PFSK-1 (cell line): ENCODE measurements around the gene RABGAP1L.

Source experiments
- FOXP2 ChIP-seq: optimal IDR thresholded peaks from 2 replicates; pipeline ENCODE3; 2011; ENCODE audit warnings: borderline replicate concordance, control low read depth, inconsistent platforms; ENCODE audit not compliant: insufficient read depth; ENCODE audit errors: extremely low read length, extremely low read depth
- POLR2AphosphoS5 ChIP-seq: IDR thresholded peaks from 2 replicates; pipeline ENCODE4 v1.6.1; 2012; ENCODE audit warnings: low read depth, mild to moderate bottlenecking, control low read depth, low read length, moderate library complexity
- REST ChIP-seq, 2 experiments: IDR thresholded peaks; 2 replicates each; pipeline versions ENCODE4 v1.6.1 to v1.8.0; 2011 to 2012; ENCODE audit warnings: low read depth in 2 of 2, low read length in 2 of 2, control low read depth in 1 of 2, inconsistent platforms in 1 of 2, mild to moderate bottlenecking in 1 of 2, moderate library complexity in 1 of 2; ENCODE audit not compliant: insufficient read depth in 1 of 2
- SIN3A ChIP-seq: IDR thresholded peaks from 2 replicates; pipeline ENCODE4 v1.6.1; 2012; ENCODE audit warnings: mild to moderate bottlenecking, low read length, moderate library complexity, borderline replicate concordance; ENCODE audit not compliant: insufficient read depth
- TAF1 ChIP-seq: IDR thresholded peaks from 2 replicates; pipeline ENCODE4 v1.6.1; 2012; ENCODE audit warnings: low read length, control low read depth, borderline replicate concordance; ENCODE audit not compliant: insufficient read depth

The RABGAP1L gene

GRCh38 chr1:174428739-174429138 lies 269.4 kb downstream of the RABGAP1L start:
- TF ChIP-seq REST (IDR thresholded peaks at IDR 0.05; ENCODE audit: insufficient read depth in 1 of 2, low read depth in 2 of 2, low read length in 2 of 2): no peak
- no peak for TF ChIP-seq FOXP2
- TF ChIP-seq SIN3A: no peak
- TF ChIP-seq POLR2AphosphoS5: no peak

GRCh38 chr1:174433451-174433850 lies 274.1 kb downstream of the RABGAP1L start:
- TF ChIP-seq TAF1 (no peak), SIN3A (no peak), FOXP2 (no peak), POLR2AphosphoS5 (no peak), REST (IDR thresholded peaks at IDR 0.05; ENCODE audit: insufficient read depth in 1 of 2, low read depth in 2 of 2, low read length in 2 of 2) (no peak)

- TF ChIP-seq POLR2AphosphoS5 (no peak), FOXP2 (no peak), SIN3A (no peak), REST (IDR thresholded peaks at IDR 0.05; ENCODE audit: insufficient read depth in 1 of 2, low read depth in 2 of 2, low read length in 2 of 2) (no peak), TAF1 (no peak)
These were observed 286.0 kb downstream of the RABGAP1L start for GRCh38 chr1:174445351-174445750.

- TF ChIP-seq SIN3A: no peak
- TF ChIP-seq FOXP2: no peak
- TF ChIP-seq TAF1: no peak
- no peak for TF ChIP-seq REST (IDR thresholded peaks at IDR 0.05; ENCODE audit: insufficient read depth in 1 of 2, low read depth in 2 of 2, low read length in 2 of 2)
- TF ChIP-seq POLR2AphosphoS5: no peak
These were observed 286.5 kb downstream of the RABGAP1L start for GRCh38 chr1:174445817-174446216.
